ELR (cell line): ENCODE results near the gene KLHL2.

Experiments used
- DNase-seq: peaks from one replicate; pipeline ENCODE4 v3.0.0-alpha.2; 2015; ENCODE audit warnings: low read depth

Gene KLHL2

DNA sequence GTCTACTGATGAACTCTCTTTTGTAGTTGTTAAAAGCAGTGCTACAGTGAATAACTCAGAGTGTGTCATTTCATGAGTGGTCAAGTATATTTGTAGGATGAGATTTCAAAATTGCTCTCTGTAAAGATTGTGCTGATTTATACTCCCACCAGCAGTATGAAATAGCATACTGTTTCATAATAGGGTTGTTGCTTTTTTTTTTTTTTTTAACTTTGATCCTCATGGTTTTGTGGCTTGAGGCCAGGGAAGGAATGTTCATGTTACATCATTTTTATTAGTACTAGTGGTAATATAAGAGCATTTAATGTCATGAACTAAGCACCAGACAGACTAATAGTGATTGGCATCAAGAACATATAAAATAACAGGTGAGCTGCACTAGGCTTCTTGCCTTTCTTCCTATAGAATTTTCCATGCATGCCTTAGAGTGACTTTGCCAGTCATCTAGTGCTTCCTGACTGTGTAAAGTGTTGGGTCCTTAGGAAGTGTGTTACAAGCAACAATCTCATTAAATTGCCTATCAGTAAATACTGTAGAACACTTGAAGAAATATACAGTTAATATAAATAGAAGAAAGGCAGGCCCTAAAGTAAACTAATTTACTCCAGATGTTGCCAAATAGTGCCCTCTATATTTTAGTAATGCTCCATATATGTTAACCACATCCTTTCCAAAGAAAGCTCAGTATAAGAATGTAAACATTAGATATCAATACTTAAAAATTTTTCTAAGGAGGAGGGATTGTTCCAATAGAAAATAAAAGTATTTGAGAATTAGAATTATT is 81.5 kb downstream of the KLHL2 start:
- DNase-seq: peak; percentile 57

DNA sequence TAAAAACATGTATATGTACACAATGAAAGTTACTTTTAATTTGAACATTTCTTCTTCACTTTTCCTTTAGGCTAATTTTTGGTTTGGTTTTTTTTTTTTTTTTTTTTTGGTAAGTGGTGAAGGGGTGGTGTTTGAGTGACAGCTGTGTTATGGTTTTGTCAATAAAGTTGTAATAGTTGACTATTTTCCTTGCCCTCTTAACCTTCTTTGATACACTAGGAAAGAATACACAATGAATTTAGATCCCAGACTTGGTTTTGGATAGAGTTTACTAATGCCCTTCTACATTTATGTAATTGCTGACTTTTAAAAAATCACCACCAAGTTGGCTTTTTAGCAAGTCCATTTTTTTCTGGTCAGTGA is 82.0 kb downstream of the KLHL2 start:
- no peak for DNase-seq

DNA sequence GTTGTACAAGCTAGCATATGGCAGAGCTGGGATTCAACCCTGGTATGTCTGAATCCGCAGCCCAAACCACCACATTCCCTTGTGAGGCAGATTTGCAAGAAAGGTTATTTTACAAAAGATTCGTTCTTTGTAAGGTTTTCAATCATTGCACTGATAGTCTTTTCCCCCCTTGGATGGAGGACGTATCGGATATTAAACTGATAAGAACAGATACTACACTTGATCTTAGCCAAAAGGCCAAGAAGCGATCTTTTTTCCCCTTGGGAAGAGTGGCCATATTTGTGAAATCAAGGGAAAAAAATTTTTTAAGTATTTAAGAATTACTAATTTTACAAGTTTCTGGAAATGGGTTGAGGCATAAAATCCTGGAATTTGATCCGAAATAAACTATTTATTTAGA is 85.7 kb downstream of the KLHL2 start:
- DNase-seq: no peak

DNA sequence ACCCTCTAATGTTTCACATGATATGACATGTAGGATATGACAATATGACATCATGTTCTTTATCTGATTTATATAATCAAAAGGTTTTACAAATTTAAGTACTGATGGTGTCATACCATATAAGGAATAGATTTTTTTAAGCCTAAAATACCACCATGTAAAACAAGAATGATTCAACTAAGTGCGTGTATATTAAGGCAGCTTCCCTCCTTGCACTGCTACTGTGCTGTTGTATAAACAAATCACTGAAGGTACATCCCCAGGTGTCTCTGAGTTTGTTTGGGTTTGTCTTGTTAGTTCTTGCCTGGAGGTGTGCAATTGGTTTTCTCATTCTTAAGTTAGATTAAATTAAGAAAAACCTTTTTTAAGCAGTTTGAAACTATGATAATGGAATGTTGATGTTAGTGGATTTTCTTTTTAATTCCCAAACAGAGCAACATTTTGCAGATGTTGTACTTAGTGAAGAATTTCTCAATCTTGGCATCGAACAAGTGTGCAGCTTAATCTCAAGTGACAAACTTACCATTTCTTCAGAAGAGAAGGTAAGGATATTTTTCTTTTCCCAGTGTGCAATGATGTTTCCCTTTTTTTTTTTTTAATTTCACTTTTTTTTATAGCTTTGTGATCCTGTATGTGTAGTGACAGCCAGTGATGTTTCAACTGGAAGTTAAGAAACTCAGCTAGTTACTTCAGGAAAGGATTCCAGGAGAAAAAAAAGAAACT is 86.7 kb downstream of the KLHL2 start:
- DNase-seq: no peak

DNA sequence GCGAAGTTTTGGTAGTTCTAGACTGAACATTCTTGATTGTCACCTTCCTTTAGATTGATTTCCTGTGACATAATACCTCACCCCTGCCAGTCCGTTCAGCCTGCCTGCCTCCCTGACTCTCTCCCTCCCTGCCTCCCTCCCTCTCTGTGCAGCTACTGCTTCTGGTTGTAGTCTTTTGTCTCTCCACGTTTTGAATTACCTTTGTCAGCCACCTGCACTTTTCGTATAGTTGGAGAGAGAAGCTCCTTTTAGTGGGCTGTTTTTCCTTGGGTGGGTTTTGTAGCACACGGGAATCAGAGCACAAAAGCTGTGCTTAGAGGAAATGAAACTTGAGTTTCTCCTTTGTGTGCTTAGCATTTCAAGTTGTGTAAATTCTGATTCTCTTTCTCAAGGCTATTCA is 87.5 kb downstream of the KLHL2 start:
- no peak for DNase-seq

DNA sequence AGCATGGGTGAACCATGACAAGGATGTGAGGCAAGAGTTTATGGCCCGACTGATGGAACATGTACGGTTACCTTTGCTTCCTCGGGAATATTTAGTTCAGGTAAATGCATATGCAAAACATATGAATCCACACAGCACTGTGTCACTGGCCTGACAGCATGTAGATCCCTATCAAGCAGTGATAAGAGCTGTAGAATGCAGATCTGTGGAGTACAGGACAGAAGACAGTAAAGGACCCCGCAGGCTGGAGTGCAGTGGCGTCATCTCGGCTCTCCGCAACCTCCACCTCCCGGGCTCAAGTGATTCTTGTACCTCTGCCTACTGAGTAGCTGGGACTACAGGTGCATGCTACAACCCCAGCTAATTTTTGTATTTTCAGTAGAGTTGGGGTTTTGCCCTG is 90.3 kb downstream of the KLHL2 start:
- DNase-seq: no peak

DNA sequence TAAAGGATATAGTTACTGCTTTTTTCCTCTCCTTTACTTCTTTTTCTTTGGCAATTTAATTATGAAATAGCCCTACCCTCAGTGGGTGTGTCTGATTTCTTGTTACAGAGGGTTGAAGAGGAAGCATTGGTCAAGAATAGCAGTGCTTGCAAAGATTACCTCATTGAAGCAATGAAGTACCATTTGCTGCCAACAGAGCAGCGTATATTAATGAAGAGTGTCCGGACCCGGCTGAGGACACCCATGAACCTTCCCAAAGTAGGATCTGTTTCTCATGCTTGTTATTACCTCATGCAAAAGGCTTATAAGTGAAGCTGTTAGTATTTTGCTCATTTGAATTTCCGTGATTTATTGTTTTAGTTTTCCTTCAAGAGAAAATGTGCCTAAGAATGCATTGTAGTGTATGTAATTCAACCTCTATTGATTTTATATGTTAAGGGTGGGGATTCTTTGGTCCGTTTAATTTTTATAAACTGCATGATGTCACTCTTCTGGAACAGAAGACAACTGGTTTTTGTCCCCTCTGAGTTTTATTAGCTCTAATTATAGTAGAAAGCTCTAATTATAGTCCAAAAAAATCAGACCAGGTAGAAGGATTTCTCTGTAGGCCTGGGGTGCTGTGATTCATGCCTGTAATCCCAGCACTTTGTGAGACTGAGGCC is 92.2 kb downstream of the KLHL2 start:
- DNase-seq: no peak

DNA sequence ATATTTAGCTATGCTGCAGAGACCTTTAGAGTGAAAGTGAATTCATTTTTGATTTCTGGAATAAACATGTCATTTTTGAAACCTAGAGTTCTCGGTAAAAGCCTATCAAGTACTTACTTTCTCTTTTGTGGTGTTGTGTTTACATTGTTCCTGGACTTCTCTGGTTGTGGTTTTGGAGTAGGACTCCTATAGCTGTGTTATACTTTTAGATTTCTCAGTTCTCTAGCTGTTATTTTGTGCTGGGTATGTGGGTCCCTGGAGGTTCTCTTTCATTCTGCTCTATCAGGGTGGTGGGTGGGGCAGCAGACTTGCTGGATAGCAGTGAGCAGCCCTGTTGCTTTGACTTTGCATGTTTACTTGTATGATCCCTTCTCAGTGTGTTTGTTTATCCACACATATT is 94.5 kb downstream of the KLHL2 start:
- peak; percentile 5 for DNase-seq

DNA sequence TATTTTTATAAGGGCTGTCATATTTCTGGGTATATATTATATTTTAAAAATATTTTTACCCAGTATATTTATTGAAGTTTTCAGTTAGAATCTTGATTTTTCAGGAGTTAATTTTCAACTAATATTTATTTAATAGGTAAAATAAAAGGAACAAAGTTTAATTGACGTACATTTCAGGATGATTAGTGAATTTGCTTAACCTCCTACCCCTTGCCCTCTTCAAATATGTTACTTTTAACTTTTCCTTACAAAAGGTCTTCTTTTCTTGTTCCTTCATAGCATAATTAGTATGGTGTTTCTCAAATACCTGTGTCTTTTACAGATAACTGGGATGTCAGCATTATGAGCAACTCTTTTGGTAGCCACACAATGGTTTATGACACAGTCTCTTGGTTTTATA is 95.3 kb downstream of the KLHL2 start:
- no peak for DNase-seq

DNA sequence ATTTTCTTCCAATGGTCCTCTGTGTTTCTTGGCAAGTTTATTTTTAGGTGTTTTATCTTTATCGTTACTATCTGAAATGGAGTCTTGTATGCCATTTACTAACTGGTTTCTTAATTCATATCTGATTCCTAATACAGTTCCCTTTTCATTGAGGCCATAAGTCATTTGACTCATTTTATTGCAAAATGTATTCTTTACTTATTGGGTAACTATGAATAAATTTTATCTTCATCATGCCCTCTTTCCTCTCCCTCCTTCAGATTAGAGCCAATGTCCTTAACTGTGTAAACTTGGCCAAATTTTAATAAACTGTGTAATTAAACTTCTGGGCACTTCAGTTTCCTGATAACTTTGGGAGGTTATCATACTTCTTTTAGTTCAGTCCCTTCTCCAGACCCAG is 100.8 kb downstream of the KLHL2 start:
- DNase-seq: no peak

DNA sequence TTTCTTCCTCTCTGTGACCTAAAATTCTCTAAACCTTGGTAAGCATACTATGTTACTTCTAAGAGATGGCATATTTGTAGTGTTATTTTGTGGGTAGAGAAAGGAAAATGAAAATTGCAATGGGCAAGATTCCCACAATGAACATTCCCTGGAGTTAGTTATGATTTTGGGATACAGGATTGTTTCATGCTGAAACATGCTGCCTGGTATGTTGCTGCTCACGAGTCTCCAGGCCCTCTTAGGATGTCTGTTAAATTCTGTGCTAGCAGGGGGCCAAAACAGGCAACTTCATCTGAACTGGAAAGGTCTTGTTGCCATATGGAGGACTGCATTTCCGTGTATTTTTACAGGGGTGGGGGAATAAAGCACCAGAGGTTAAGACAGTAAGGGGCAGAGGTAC is 101.2 kb downstream of the KLHL2 start:
- DNase-seq: no peak

DNA sequence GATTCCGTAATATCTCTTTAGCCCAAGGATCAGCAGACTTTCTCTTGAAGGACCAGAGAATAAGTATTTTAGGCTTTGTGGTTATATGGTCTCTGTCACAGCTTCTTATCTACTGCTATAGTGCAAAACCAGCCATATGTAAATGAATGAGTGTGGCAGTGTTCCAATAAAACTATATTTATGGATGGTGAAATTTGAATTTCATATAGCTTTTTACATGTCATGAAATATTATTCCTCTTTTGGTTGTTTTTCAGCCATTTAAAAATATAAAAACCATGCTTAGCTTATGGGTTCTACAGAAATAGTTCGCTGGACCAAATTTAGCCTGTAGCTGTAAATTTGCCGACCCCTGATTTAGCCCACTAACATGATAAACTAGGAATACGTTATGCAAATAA is 102.1 kb downstream of the KLHL2 start:
- DNase-seq: no peak

DNA sequence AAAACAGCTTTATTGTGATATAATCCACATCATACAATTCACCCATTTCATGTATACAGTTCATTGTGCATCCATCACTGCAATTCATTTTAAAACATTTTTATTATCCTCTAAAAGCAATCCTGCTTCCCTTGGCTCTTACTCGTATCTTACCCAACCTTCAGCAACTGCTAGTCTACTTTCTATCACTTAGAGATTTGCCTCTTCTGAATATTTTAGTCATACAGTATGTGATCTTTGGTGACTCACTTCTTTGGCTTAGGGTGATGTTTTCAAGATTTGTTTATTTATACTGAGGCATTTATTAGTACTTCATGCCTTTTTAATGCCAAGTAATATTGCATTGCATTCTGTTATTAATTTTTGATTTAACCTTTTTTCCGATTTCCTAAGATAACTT is 105.1 kb downstream of the KLHL2 start:
- DNase-seq: peak; percentile 76

DNA sequence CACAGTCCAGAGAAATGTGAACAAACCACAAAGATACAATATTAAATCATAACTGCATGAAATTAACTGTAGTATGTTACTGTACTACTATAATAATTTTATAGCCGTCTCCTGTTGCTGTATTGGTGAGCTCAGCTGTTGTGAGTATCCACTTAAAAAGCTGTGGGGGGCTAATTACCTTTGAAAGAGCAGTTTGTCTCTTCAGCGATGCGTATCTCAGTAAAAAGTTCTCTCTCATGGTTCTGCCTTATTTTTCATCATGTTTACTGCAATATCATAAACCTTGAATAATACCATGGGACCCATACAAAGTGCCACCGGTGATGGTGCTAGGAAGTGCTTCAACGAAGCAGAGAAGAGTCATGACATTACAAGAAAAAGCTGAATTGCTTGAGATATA is 111.7 kb downstream of the KLHL2 start:
- DNase-seq: no peak

DNA sequence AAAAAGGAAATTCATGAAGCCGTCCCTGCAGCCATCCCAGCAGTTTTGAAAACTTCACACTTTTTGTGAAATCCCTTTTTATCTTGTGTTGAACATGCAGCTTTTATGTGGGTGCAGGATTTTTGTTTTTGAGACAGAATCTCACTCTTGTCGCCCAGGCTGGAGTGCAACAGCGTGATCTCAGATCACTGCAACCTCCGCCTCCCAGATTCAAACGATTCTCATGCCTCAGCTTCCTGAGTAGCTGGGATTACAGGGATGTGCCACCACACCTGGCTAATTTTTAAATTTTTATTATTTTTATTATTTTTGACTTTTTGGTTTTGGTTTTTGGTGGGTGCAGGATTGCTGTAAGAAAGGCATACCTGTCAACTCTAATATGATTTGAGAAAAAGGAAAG is 112.1 kb downstream of the KLHL2 start:
- no peak for DNase-seq

DNA sequence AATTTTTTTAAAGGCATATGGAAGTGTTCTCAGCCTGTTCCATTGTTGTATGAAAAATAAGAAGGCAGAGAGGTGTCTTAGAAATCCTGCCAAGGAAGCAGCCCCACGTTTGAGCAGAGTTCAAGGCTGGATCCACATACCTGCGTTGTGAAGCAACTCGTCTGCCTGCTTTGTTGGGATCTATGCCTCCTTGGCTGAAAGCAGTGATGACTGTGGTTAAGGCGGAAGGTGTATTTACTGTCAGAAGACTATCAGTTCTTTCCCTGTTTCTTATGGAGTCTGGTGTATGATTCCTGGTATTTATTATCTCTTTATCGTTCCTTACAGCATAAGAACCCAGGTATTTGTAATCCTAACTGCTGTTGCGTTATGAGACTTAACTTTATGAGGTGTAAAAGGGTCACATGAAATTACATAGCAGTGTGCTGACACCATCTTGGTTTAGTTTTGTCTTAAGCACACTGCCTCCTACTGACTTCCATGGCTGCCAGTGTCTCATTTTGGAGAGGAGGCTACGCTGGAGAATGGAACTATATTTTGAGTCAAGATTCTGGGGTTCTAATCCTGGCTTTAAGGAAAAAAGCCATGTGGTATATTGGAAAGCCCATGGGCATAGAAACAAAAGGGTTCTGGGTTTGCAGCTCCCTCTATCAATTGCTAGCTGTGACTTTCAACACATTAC is 117.0 kb downstream of the KLHL2 start:
- no peak for DNase-seq

DNA sequence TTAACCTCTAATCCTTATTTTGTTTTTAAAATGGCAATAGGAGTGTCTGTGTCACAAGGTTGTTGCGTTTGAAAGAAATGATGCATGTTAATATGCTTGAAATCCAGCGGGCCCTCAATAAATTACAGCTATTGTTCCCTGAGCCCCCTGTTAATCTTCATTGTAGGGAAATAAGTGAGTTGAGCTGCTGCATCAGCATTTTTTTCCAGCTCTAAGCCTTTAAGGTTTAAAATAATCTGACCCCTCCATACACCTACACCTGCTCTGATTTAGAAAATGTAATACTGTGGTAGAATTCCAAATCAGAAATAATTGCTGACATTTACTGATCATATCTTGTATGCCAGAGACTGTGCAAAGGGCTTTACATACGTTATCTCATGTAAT is 117.5 kb downstream of the KLHL2 start:
- DNase-seq: no peak

DNA sequence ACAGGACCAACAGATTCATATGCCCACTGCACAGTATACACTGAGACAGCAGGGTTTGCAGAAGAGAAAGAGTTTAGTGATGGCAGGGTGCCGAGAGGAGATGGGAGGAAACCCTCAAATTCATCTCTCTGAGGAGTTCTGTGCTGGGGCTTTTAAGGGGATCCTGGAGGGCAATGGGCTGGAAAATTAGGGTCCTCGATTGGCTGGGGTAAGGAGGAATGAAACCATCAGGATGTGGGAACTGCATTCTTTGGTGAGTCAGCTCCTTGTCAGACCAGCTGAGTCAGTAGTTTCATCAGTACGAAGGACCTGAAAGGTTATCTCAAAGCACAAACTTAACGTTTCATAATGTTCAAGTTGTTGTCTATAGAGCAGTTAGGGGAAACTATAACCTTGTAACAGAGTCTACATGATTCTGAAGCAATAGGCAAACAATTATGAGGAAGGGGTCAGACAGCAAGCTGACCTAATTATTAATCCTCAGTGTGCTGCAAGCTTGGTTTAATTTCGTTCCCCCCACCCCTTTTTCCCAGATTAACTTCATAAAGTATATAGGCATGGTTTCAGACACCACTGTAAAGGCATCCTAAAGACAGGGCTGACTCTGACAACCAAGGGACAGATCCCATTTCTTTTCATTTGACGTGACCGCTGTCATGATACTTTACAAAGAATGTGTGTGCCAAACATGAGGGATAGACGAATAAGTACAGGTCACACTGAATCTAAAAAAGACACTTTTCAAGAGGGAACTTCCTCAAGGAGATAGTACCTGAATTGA is 118.6 kb downstream of the KLHL2 start:
- DNase-seq: peak; percentile 89

DNA sequence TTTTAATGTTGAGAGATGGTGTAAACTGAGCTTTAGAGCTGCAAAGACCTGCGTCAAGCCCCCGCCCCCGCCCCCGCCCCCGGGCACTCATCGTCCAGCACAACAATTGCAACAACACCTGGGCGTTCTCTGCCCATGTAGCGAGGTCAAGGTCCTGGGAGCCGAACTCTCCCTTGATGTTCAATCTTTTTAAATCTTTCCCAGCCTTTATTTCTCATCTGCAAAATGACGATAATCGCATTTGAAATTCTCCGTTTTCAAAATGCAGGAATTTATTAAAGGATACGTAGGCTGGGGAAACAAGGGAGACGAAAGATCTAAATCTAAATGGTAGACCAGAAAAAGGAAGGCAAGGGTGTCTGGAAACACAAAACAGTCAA is 119.5 kb downstream of the KLHL2 start:
- peak; percentile 41 for DNase-seq

DNA sequence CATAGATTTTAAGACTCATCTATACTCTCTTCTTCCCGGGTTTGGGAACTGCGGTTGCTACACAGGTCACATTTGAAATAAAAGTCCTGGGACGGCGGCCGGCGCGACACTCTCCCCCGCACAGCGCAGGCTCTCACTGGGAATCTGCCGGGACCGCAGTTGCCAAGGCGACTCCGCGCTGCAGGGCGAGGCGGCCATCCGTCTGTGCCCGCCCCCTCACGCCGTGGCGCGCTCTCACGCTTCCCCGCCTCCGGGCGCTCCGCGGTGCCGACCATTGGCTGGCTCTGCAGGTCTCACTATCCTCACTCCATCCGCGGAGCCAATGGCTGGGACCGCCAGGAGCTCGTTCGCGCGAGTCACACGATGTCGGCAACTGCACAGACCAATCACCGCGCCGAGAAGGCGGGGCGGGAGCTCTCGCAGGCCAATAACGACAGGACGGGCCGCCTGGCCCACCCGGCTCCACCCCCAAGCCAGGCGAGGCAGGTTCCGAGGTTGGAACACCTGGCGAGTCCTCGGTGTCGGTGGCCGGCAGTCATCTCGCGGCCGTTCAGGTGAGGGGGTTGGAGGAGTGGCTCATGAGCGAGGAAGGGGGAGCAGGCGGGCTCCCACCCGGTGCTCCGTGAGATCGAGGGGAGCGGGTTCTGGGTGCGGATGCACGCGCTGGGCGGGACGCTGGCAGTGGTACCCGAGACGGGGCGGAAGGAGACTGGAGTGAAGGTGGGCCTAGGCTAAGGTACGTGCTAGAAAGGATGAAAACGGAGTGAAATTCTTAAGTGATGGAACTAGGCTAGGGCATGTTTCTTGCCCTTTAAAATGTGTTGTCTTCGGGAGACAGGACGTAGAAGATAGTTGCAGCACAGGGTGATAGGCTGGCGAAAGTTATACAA is 120.1 kb downstream of the KLHL2 start, which contains the start of gene MSMO1:
Gene MSMO1, plus strand, starts transcription at position 459 of the 890 bp plus-strand sequence. CDS start 5,702 bp downstream, outside the sequence.
- peak; percentile 98 for DNase-seq

DNA sequence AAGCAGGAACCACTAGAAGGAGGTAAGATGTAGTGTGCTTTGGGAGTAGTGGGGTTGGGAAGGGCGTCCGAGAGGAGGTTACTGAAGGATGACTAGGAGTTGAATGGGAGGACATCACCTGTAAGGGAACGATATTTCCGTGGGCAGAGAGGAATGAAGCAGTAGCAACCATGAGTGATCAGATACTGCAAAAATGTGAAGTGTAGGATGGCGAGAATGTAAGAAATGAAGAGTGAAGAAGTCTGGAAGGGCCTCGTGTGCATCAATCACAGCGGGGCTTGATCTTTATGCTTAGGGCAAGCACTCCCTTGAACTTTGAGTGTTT is 120.7 kb downstream of the KLHL2 start:
- DNase-seq: no peak
